ENCODE measurements around the gene KLHL3. TPM values are rescaled to one million over a fixed set of nuclear protein-coding genes. Genes with fewer than 3 reads are reported as not detected.

Gene KLHL3
- total RNA-seq, 1 experiment from 2014 or later: 3.5 TPM

GRCh38 chr5:137627293-137627692 lies 108.6 kb downstream of the KLHL3 start:
- peaks cover 7% of the 10 kb centered on the region for H3K9me3 Mint-ChIP-seq (ENCODE audit: unreplicated experiment)
- CTCF ChIA-PET: interaction anchor here (0.6 kb wide), 1 partner anchor 115 kb away, joined by 4 read pairs; no protein-coding TSS in a partner anchor
- intact Hi-C loops (cut with micrococcal nuclease; ENCODE audit: unreplicated experiment): no loop called here
- TF ChIP-seq CTCF (IDR thresholded peaks at IDR 0.05; ENCODE audit: insufficient read depth in 1 of 2, low read depth in 1 of 2, low read length in 1 of 2, severe bottlenecking in 1 of 2, unreplicated experiment in 1 of 2): no peak
- Histone ChIP-seq H3K4me3 (ENCODE audit: low read depth, low read length) (no peak overlapping the region), H3K36me3 (ENCODE audit: control insufficient read depth, insufficient read depth, low read length) (no peaks in the 10 kb centered on the region), H3K9me3 (peaks cover 7% of the 10 kb centered on the region), H3K27me3 (replicated peaks; ENCODE audit: control insufficient read depth, insufficient read depth, low read length) (no peaks in the 10 kb centered on the region; the same call in 1 of the 2 replicates), H3K4me1 (no peaks in the 10 kb centered on the region)
- no peaks in the 10 kb centered on the region for H3K27me3 Mint-ChIP-seq (ENCODE audit: insufficient read depth, unreplicated experiment)
- no peaks in the 10 kb centered on the region for H3K4me1 Mint-ChIP-seq (ENCODE audit: low read depth, unreplicated experiment)
- DNase-seq: no peak
- no peak overlapping the region for H3K4me3 Mint-ChIP-seq (ENCODE audit: unreplicated experiment)
- BruUV-seq (replicated peaks): no TSS peak
- POLR2A ChIA-PET: no interaction called here
- no peak overlapping the region for H3K27ac Mint-ChIP-seq (ENCODE audit: unreplicated experiment)
- H3K36me3 Mint-ChIP-seq (ENCODE audit: insufficient read depth, unreplicated experiment): no peaks in the 10 kb centered on the region

- ChIA-PET CTCF (interaction anchor here (0.6 kb wide), 1 partner anchor 127 kb away, joined by 4 read pairs; no protein-coding TSS in a partner anchor), POLR2A (no interaction called here)
- no TSS peak for BruUV-seq (replicated peaks)
- no peak overlapping the region for H3K4me3 Mint-ChIP-seq (ENCODE audit: unreplicated experiment)
- no peak overlapping the region for H3K27ac Mint-ChIP-seq (ENCODE audit: unreplicated experiment)
- Histone ChIP-seq H3K4me3 (ENCODE audit: low read depth, low read length) (no peak overlapping the region), H3K36me3 (ENCODE audit: control insufficient read depth, insufficient read depth, low read length) (no peaks in the 10 kb centered on the region), H3K9me3 (no peaks in the 10 kb centered on the region), H3K4me1 (no peaks in the 10 kb centered on the region), H3K27me3 (replicated peaks; ENCODE audit: control insufficient read depth, insufficient read depth, low read length) (no peaks in the 10 kb centered on the region; the same call in 1 of the 2 replicates)
- H3K27me3 Mint-ChIP-seq (ENCODE audit: insufficient read depth, unreplicated experiment): no peaks in the 10 kb centered on the region
- TF ChIP-seq CTCF (IDR thresholded peaks at IDR 0.05; ENCODE audit: insufficient read depth in 1 of 2, low read depth in 1 of 2, low read length in 1 of 2, severe bottlenecking in 1 of 2, unreplicated experiment in 1 of 2): no peak
- H3K36me3 Mint-ChIP-seq (ENCODE audit: insufficient read depth, unreplicated experiment): no peaks in the 10 kb centered on the region
- H3K4me1 Mint-ChIP-seq (ENCODE audit: low read depth, unreplicated experiment): no peaks in the 10 kb centered on the region
- intact Hi-C loops (cut with micrococcal nuclease; ENCODE audit: unreplicated experiment): no loop called here
- no peaks in the 10 kb centered on the region for H3K9me3 Mint-ChIP-seq (ENCODE audit: unreplicated experiment)
- no peak for DNase-seq
Observed at GRCh38 chr5:137624786-137625349, 111.0 kb downstream of the KLHL3 start.

- no peak for TF ChIP-seq CTCF (IDR thresholded peaks at IDR 0.05; ENCODE audit: insufficient read depth in 1 of 2, low read depth in 1 of 2, low read length in 1 of 2, severe bottlenecking in 1 of 2, unreplicated experiment in 1 of 2)
- Mint-ChIP-seq H3K9me3 (ENCODE audit: unreplicated experiment) (no peaks in the 10 kb centered on the region), H3K36me3 (ENCODE audit: insufficient read depth, unreplicated experiment) (no peaks in the 10 kb centered on the region), H3K4me1 (ENCODE audit: low read depth, unreplicated experiment) (no peaks in the 10 kb centered on the region), H3K27me3 (ENCODE audit: insufficient read depth, unreplicated experiment) (peaks cover 3% of the 10 kb centered on the region), H3K27ac (ENCODE audit: unreplicated experiment) (no peak overlapping the region), H3K4me3 (ENCODE audit: unreplicated experiment) (no peak overlapping the region)
- no peak for DNase-seq
- Histone ChIP-seq H3K4me1 (no peaks in the 10 kb centered on the region), H3K4me3 (ENCODE audit: low read depth, low read length) (no peak overlapping the region), H3K27me3 (replicated peaks; ENCODE audit: control insufficient read depth, insufficient read depth, low read length) (no peaks in the 10 kb centered on the region; the same call in 1 of the 2 replicates), H3K9me3 (no peaks in the 10 kb centered on the region), H3K36me3 (ENCODE audit: control insufficient read depth, insufficient read depth, low read length) (no peaks in the 10 kb centered on the region)
- intact Hi-C loops (cut with micrococcal nuclease; ENCODE audit: unreplicated experiment): no loop called here
- ChIA-PET POLR2A (no interaction called here), CTCF (interaction anchor here (0.6 kb wide), 1 partner anchor 303 kb away, joined by 3 read pairs; no protein-coding TSS in a partner anchor)
- no TSS peak for BruUV-seq (replicated peaks)
Observed at GRCh38 chr5:137622850-137623249, 113.0 kb downstream of the KLHL3 start.

Data from Caco-2 (cell line).